K562 (cell line): ENCODE results near the gene PLPPR1. TPM values are rescaled to one million over a fixed set of nuclear protein-coding genes. Genes with fewer than 3 reads are reported as not detected.

Source experiments
- ATAC-seq: fragments of 200-7000 bp; cut with Tn5 transposase; 3 replicates; pipeline ENCODE4 v1.9.1; 2020; ENCODE audit warnings: moderate library complexity
- BruUV-seq: library from RNA; stranded (reverse); fragments of 400-500 nt; replicated peaks from 2 replicates; lab custom pipeline; 2021; lab: Mats Ljungman, UMichigan
- CTCF ChIA-PET: fragments of 300-600 bp; formaldehyde crosslinking; extraction: SDS; loops from one replicate; lab custom pipeline; 2021; ENCODE audit warnings: low intra/inter-chr PET ratio; lab: Yijun Ruan, JAX
- POLR2A ChIA-PET: fragments of 300-600, 350-650 bp; sonication (Branson Sonifier 250); formaldehyde crosslinking; extraction: SDS; loops from one replicate; lab custom pipeline; 2021; ENCODE audit warnings: antibody characterized with exemption, inconsistent platforms; lab: Yijun Ruan, JAX
- DNase-seq, 4 experiments: peaks; one replicate each; pipeline versions ENCODE4 v3.0.0 to v3.0.0-alpha.2; 2011 to 2018; ENCODE audit warnings: low spot score in 3 of 4, mixed read lengths in 3 of 4; ENCODE audit errors: extremely low read depth in 1 of 4
- FAIRE-seq: peaks from 2 replicates; lab custom pipeline; 2011; peaks lifted over from hg19 to GRCh38; lab: Jason Lieb, UNC
- H2AFZ ChIP-seq: 2 replicates; pipeline ENCODE4 v1.6.0; 2011; ENCODE audit warnings: low read depth, low read length, control low read depth, inconsistent platforms
- H3K27ac ChIP-seq: fragments of 200-600 bp; 3 replicates; pipeline ENCODE4 v1.8.0; 2011; ENCODE audit warnings: low read depth, mild to moderate bottlenecking, control low read depth, inconsistent platforms, low read length, moderate library complexity, mixed read lengths; ENCODE audit errors: extremely low read depth
- H3K27me3 ChIP-seq, 2 experiments: fragments of 300-600 bp in 1 of 2; 2 replicates in 1 of 2; 3 replicates in 1 of 2; pipeline versions ENCODE4 v1.6.0 to v1.8.0; 2011; ENCODE audit warnings: inconsistent platforms in 2 of 2, low read length in 2 of 2, mild to moderate bottlenecking in 1 of 2, mixed read lengths in 1 of 2, moderate library complexity in 1 of 2; ENCODE audit not compliant: control insufficient read depth in 2 of 2, insufficient read depth in 2 of 2
- H3K36me3 ChIP-seq: fragments of 300-600 bp; 3 replicates; pipeline ENCODE4 v1.8.0; 2011; ENCODE audit warnings: mild to moderate bottlenecking, low read length, inconsistent platforms; ENCODE audit not compliant: control insufficient read depth, insufficient read depth
- H3K4me1 ChIP-seq, 2 experiments: fragments of 200-600 bp in 1 of 2; replicated peaks in 1 of 2; 2 replicates in 1 of 2; 3 replicates in 1 of 2; pipeline versions ENCODE4 v1.5.1 to v1.8.0; 2011; ENCODE audit warnings: inconsistent platforms in 2 of 2, low read length in 2 of 2, mild to moderate bottlenecking in 1 of 2, mixed read lengths in 1 of 2, moderate library complexity in 1 of 2; ENCODE audit not compliant: control insufficient read depth in 2 of 2, insufficient read depth in 2 of 2
- H3K4me2 ChIP-seq: 2 replicates; pipeline ENCODE4 v1.6.1; 2011; ENCODE audit warnings: low read length, control low read depth, inconsistent platforms, mixed read lengths; ENCODE audit not compliant: insufficient read depth
- H3K4me3 ChIP-seq: fragments of 200-600 bp; sonication (generic), shearing (Covaris generic); 2 replicates; pipeline ENCODE4 v1.5.1; 2016; ENCODE audit warnings: control low read depth, inconsistent platforms
- H3K79me2 ChIP-seq: fragments of 200-600 bp; 3 replicates; pipeline ENCODE4 v1.8.0; 2011; ENCODE audit warnings: low read length, inconsistent platforms; ENCODE audit not compliant: control insufficient read depth, insufficient read depth
- H3K9ac ChIP-seq, 2 experiments: 2 replicates each; pipeline versions ENCODE4 v1.6.0 to v1.6.1; 2011; ENCODE audit warnings: low read depth in 2 of 2, low read length in 2 of 2, control low read depth in 1 of 2, inconsistent platforms in 1 of 2, mild to moderate bottlenecking in 1 of 2, mixed read lengths in 1 of 2; ENCODE audit not compliant: insufficient read depth in 1 of 2
- H3K9me1 ChIP-seq: one replicate; pipeline ENCODE4 v1.6.0; 2011; ENCODE audit warnings: inconsistent platforms, mild to moderate bottlenecking, low read length, moderate library complexity; ENCODE audit not compliant: control insufficient read depth, insufficient read depth
- H3K9me3 ChIP-seq: replicated peaks from 2 replicates; pipeline ENCODE4 v1.5.1; 2011; ENCODE audit warnings: low read depth, low read length, inconsistent platforms; ENCODE audit not compliant: control insufficient read depth, insufficient read depth
- H4K20me1 ChIP-seq: replicated peaks from 2 replicates; pipeline ENCODE4 v1.6.1; 2011; ENCODE audit warnings: low read length, inconsistent platforms, mixed read lengths; ENCODE audit not compliant: control insufficient read depth, insufficient read depth
- ADNP ChIP-seq: fragments of 200-800 bp; sonication (Bioruptor generic); IDR thresholded peaks from 2 replicates; pipeline ENCODE4 v1.6.1; 2016; ENCODE audit warnings: missing genetic modification characterization, missing compliant biosample characterization
- C11orf30 ChIP-seq: fragments of 450-650 bp; IDR thresholded peaks from 2 replicates; pipeline ENCODE4 v1.6.1; 2016; ENCODE audit warnings: low read depth, mild to moderate bottlenecking
- CBX2 ChIP-seq: fragments of 200-600 bp; sonication (generic); IDR thresholded peaks from one replicate; pipeline ENCODE4 v1.6.1; 2012; ENCODE audit warnings: mild to moderate bottlenecking, low read length, inconsistent platforms; ENCODE audit not compliant: insufficient read depth, poor library complexity, severe bottlenecking
- DPF2 ChIP-seq: fragments of 450-650 bp; IDR thresholded peaks from 2 replicates; pipeline ENCODE4 v1.6.1; 2016
- ESRRB ChIP-seq: fragments of 250-450 bp; sonication (Bioruptor Pico); IDR thresholded peaks from 2 replicates; pipeline ENCODE4 v1.5.0; 2020; ENCODE audit warnings: mild to moderate bottlenecking, moderate library complexity, borderline replicate concordance
- HMG20B ChIP-seq: fragments of 250-450 bp; sonication (Bioruptor Pico); IDR thresholded peaks from 2 replicates; pipeline ENCODE4 v1.5.0; 2021; ENCODE audit warnings: mild to moderate bottlenecking
- ILK ChIP-seq: fragments of 450-650 bp; IDR thresholded peaks from 2 replicates; pipeline ENCODE4 v1.6.1; 2016; ENCODE audit warnings: missing genetic modification characterization, low read depth, mild to moderate bottlenecking, missing compliant biosample characterization, moderate library complexity, borderline replicate concordance
- KDM2B ChIP-seq: fragments of 250-450 bp; sonication (Bioruptor Pico); IDR thresholded peaks from 2 replicates; pipeline ENCODE4 v1.8.0; 2021; ENCODE audit warnings: mild to moderate bottlenecking, moderate library complexity
- KDM5B ChIP-seq: fragments of 200-600 bp; sonication (generic); IDR thresholded peaks from 2 replicates; pipeline ENCODE4 v1.6.1; 2012; ENCODE audit warnings: low read depth, mild to moderate bottlenecking, moderate library complexity, low read length, control low read depth, inconsistent platforms; ENCODE audit not compliant: insufficient replicate concordance
- L3MBTL2 ChIP-seq: fragments of 450-650 bp; IDR thresholded peaks from 2 replicates; pipeline ENCODE4 v1.6.1; 2016; ENCODE audit warnings: mild to moderate bottlenecking, moderate library complexity
- MAFG ChIP-seq: fragments of 450-650 bp; conservative IDR thresholded peaks from 2 replicates; pipeline ENCODE4 v1.6.1; 2016; ENCODE audit warnings: missing genetic modification characterization, missing compliant biosample characterization
- MTA3 ChIP-seq: fragments of 450-650 bp; formaldehyde crosslinking; IDR thresholded peaks from 2 replicates; pipeline ENCODE4 v1.6.1; 2017; ENCODE audit warnings: mild to moderate bottlenecking, borderline replicate concordance
- PML ChIP-seq: IDR thresholded peaks from 2 replicates; pipeline ENCODE4 v1.6.1; 2012; ENCODE audit warnings: low read length, inconsistent platforms
- PTRF ChIP-seq: fragments of 450-650 bp; IDR thresholded peaks from 2 replicates; pipeline ENCODE4 v1.6.1; 2016; ENCODE audit warnings: mild to moderate bottlenecking, missing genetic modification characterization, missing compliant biosample characterization
- SAP30 ChIP-seq: fragments of 200-600 bp; sonication (generic); IDR thresholded peaks from 2 replicates; pipeline ENCODE4 v1.6.1; 2012; ENCODE audit warnings: borderline replicate concordance, low read depth, mild to moderate bottlenecking, moderate library complexity, low read length, control low read depth, inconsistent platforms; ENCODE audit not compliant: insufficient read depth, poor library complexity, severe bottlenecking
- SMAD1 ChIP-seq: fragments of 150-350 bp; IDR thresholded peaks from 2 replicates; pipeline ENCODE4 v1.6.1; 2014; ENCODE audit warnings: low read length, low read depth; ENCODE audit not compliant: partially characterized antibody
- TCF3 ChIP-seq: sonication (generic); formaldehyde crosslinking; IDR thresholded peaks from 2 replicates; pipeline ENCODE4 v1.4.0; 2020; ENCODE audit warnings: mild to moderate bottlenecking, missing genetic modification reagents
- WHSC1 ChIP-seq: IDR thresholded peaks from one replicate; pipeline ENCODE4 v1.6.1; 2012; ENCODE audit warnings: low read length, control low read depth, inconsistent platforms
- XRCC3 ChIP-seq: fragments of 450-650 bp; IDR thresholded peaks from 2 replicates; pipeline ENCODE4 v1.6.1; 2017; ENCODE audit warnings: mild to moderate bottlenecking, moderate library complexity
- ZC3H8 ChIP-seq: fragments of 450-650 bp; IDR thresholded peaks from 2 replicates; pipeline ENCODE4 v1.6.1; 2017
- ZNF316 ChIP-seq: fragments of 450-650 bp; IDR thresholded peaks from 2 replicates; pipeline ENCODE4 v1.6.1; 2016
- WGBS: fragments of 100-300 bp; shearing (Covaris generic); methylation state at CpG from one replicate; pipeline ENCODE4 v1.1.6; 2016; ENCODE audit warnings: low coverage, mixed read lengths; ENCODE audit not compliant: insufficient coverage; ENCODE audit errors: missing lambda C conversion rate; 5-methylcytosine and 5-hydroxymethylcytosine counted together
- in situ Hi-C: fragments of 300-500 bp; cut with MboI; formaldehyde crosslinking; loops from 4 replicates; pipeline ENCODE4 v1.15.0; 2018; ENCODE audit warnings: inconsistent platforms, mixed read lengths
- intact Hi-C: fragments of 100-400 bp; cut with micrococcal nuclease; formaldehyde crosslinking; loops from 2 replicates; pipeline ENCODE4 v1.14.2; 2022
- polyA plus RNA-seq, 8 experiments: library from polyadenylated mRNA; depleted of rRNA in 4 of 8; stranded (reverse) in 5 of 8; unstranded in 3 of 8; fragments of >200 nt; fragmentation: Nextera tagmentation in 2 of 8; fragmentation: Illumina TruSeq in 1 of 8; extraction: Ambion mirVana in 2 of 8; extraction: Trizol in 1 of 8; gene quantifications; 2 replicates each; pipeline versions ENCODE4 v1.2.1 to v1.2.3, GENCODE V29; 2011 to 2014; ENCODE audit warnings: inconsistent platforms in 1 of 8, missing spikeins in 1 of 8
- total RNA-seq, 7 experiments: library from RNA; depleted of rRNA in 6 of 7; stranded (reverse); fragments of >200 nt in 6 of 7; fragmentation: Illumina TruSeq in 2 of 7; extraction: Trizol in 2 of 7; gene quantifications; 2 replicates each; pipeline versions ENCODE4 v1.2.1 to v1.2.3, GENCODE V29; 2011 to 2021; ENCODE audit warnings: low replicate concordance in 1 of 7
- TF ChIP-seq, protein P1 (sequence below): fragments of 450-650 bp; formaldehyde crosslinking; IDR thresholded peaks from 2 replicates; pipeline ENCODE4 v1.4.0; 2020; ENCODE audit warnings: mild to moderate bottlenecking, moderate library complexity

Gene PLPPR1
- total and polyA plus RNA-seq, 9 of the 15 experiments (the other 6 are each of a cell fraction or from before 2014, with no cell fraction given) = not detected

GRCh38 chr9:101356619-101357018, 328.1 kb downstream of the PLPPR1 start:
- no peaks in the 10 kb centered on the region for H3K79me2 ChIP-seq
- WGBS = 0% methylated on average over 1 of the region's 1 CpG
- H3K4me3 ChIP-seq = no peak overlapping the region
- FAIRE-seq (no peak), ATAC-seq (no peak), DNase-seq (no peak)
- no peak for TF ChIP-seq PTRF
- TF ChIP-seq KDM5B = no peak
- no peak for TF ChIP-seq SAP30
- no peak for TF ChIP-seq CBX2
- peak; percentile 19; the same call in 1 of the 2 replicates for TF ChIP-seq ZNF316
- no peak for TF ChIP-seq L3MBTL2
- no peak for TF ChIP-seq WHSC1
- no peak for TF ChIP-seq HMG20B (CRISPR knock-in tag)
- TF ChIP-seq C11orf30 = 0 out of 2 replicates have a peak, but pooled peaks have one; percentile 9
- 0 out of 2 replicates have a peak, but pooled peaks have one; percentile 13 for TF ChIP-seq MAFG (tag)
- no peak for TF ChIP-seq ESRRB (CRISPR knock-in tag)
- no peak for TF ChIP-seq ADNP (tag)
- TF ChIP-seq DPF2 = no peak
- no peak for TF ChIP-seq MTA3
- TF ChIP-seq TCF3 (CRISPR knock-in tag) = no peak
- TF ChIP-seq XRCC3 = no peak
- no peak for TF ChIP-seq ZC3H8
- TF ChIP-seq SMAD1 = no peak
- TF ChIP-seq PML = no peak
- TF ChIP-seq ILK (tag) = no peak
- TF ChIP-seq, protein P1, sequence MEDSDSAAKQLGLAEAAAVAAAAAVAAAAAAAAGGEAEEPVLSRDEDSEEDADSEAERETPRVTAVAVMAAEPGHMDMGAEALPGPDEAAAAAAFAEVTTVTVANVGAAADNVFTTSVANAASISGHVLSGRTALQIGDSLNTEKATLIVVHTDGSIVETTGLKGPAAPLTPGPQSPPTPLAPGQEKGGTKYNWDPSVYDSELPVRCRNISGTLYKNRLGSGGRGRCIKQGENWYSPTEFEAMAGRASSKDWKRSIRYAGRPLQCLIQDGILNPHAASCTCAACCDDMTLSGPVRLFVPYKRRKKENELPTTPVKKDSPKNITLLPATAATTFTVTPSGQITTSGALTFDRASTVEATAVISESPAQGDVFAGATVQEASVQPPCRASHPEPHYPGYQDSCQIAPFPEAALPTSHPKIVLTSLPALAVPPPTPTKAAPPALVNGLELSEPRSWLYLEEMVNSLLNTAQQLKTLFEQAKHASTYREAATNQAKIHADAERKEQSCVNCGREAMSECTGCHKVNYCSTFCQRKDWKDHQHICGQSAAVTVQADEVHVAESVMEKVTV (CRISPR knock-in tag) = no peak
- no peak for TF ChIP-seq KDM2B
- H3K9me3 ChIP-seq = no peaks in the 10 kb centered on the region; the same call in 1 of the 2 replicates
- H3K9ac ChIP-seq = no peak overlapping the region
- in situ Hi-C loops (no loop called here), intact Hi-C loops (no loop called here)
- H3K36me3 ChIP-seq = no peaks in the 10 kb centered on the region
- H3K27ac ChIP-seq = no peak overlapping the region
- no TSS peak for BruUV-seq
- ChIA-PET POLR2A (no interaction called here), CTCF (no interaction called here)
- no peak overlapping the region for H2AFZ ChIP-seq
- H3K4me1 ChIP-seq = peaks cover 0 to 5% of the 10 kb centered on the region in 2 experiments; a peak in 3 of 5 replicates
- no peaks in the 10 kb centered on the region for H3K27me3 ChIP-seq
- no peaks in the 10 kb centered on the region for H3K9me1 ChIP-seq
- no peak overlapping the region for H3K4me2 ChIP-seq
- H4K20me1 ChIP-seq = no peaks in the 10 kb centered on the region
